GM21528 (cell line): Measurements from ENCODE around the gene CROT.

Source experiments
- ATAC-seq: cut with Tn5 transposase; IDR thresholded peaks from one replicate; pipeline ENCODE4 v1.9.1; 2021; ENCODE audit warnings: mild to moderate bottlenecking, moderate library complexity; ENCODE audit not compliant: unreplicated experiment, low FRiP score

The CROT gene

DNA sequence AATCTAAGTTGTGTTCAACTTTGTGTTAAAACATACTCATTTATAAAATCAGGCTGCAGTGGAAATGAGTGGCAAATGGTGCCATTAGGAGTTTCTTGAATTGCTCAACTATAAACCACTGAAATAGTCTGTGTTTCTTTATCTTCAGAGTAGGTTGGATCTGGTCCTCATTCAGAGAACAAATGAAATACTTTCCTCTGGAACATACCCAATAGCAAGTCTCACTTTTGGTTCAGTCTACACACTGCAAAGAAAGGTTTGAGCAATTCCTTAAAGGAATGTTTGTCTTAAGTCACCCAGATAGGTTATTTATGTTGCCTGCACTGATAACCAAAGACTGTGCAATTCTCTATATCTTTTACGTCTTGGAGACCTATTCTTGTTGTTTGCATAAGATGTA lies 67.6 kb downstream of the CROT start:
- ATAC-seq, result no peak

- ATAC-seq, result no peak
These were observed 68.7 kb downstream of the CROT start for GRCh38 chr7:87413951-87414793.

DNA sequence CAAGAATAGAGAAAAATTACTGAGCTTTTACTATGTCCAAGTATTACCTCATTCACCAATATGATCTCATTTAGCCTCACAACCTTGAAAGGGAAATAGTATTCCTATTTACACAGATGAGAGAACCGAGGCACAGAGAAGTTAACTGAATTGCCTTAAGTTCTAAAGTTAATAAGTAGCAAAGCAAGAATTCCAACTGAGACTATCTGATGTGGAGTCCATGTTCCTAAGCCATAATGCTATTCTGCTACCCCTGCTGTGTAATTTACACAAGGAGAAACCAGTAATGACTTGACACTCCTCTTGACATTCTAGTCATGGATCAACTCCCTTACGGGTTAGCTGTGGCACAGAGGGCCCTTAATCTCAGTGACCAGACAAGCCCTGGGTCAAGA lies 69.3 kb downstream of the CROT start:
- ATAC-seq, result no peak

- peak; percentile 73 for ATAC-seq
These were observed 71.5 kb downstream of the CROT start for GRCh38 chr7:87416682-87417587.

GRCh38 chr7:87420173-87420572 lies 74.7 kb downstream of the CROT start:
- ATAC-seq, result no peak

DNA sequence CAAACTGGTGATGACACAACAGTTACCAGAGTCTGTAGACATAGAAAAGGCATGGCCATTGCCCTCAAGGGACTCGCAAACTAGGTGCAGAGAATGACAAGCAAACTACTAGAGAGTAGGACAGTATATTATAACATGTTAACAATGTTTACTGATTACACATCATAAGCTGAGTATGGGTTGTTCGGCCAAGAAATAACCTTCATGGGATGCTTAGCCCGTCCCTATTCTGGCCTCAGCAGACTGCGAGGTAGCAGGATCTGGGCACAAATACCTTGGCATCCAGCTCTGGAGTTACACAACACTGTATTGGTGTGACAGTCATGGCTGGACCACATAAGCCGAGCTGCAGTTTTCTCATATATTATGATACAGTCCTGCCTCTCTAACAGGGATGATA lies 78.6 kb downstream of the CROT start:
- no peak for ATAC-seq

DNA sequence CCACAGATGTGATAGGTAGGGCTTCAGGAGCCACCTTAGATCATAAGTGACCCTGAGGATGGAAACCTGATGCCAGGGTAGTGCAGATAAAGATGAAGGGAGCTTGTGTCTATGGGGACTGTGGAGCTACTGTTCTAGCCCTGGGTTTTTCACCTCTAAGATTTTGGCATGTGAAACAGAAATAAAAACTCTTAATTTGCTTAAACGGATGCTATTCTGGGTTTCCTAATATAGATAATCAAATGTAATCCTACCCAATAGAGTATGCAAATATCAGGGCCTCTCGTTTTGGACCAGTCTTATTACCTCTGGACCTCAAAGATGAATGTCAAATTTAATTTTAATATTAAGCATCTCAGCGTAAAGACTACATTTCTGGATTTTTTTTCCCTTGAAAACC lies 80.7 kb downstream of the CROT start:
- peak; percentile 65 for ATAC-seq

DNA sequence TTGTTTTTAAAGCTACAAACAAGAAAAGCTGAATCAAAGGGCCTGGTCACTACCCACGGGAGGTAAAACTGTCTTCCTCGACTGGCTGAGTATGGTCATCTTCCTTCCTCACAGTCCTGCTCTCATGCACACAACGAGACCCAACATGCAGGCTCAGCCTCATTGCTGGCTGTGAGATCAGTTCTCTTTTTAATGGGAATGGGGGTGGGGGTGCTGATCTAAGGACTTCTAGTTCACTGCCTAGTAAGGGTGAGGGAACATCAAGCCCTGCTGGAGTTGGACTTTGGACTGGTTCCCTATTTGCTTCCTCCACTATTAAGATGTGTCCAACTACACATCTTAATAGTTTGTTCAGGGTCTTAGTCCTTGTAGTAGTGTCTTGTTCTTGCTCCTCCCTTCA lies 81.8 kb downstream of the CROT start:
- no peak for ATAC-seq

DNA sequence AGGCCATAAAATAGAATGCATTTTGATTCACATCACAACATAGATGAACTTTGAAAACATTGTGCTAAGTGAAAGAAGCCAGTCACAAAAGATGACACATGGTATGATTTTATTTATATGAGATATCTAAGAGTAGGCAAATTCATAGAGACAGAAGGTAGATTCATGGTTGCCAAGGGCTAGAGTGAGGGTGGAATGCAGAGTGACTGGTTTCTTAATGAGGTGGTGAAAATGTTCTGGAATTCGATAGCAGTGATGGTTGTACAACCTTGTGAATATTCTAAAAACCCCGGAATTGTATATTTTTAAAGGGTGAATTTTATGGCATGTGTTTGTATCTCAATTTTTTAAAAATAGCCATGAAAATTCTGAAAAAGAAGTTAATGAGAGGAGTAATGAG lies 87.1 kb downstream of the CROT start:
- ATAC-seq, result no peak

DNA sequence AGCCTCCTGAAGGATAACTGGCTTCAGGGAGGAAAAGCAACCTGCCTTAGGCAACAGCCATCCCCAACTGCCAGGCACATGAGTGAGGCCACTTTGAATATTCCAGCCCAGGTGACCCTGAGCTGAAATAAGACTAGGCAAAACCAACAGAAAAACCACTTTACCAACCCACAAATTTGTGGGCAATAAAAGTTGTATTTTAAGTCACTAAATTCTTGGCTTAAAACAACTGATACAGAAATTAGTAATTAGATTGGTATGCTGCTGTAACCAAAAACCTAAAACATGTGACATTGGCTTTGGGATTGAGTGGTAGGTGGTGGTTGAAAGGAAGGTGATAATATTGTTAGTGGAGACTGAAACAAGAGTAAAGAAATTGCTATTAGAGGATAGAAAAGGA lies 90.1 kb downstream of the CROT start:
- no peak for ATAC-seq

DNA sequence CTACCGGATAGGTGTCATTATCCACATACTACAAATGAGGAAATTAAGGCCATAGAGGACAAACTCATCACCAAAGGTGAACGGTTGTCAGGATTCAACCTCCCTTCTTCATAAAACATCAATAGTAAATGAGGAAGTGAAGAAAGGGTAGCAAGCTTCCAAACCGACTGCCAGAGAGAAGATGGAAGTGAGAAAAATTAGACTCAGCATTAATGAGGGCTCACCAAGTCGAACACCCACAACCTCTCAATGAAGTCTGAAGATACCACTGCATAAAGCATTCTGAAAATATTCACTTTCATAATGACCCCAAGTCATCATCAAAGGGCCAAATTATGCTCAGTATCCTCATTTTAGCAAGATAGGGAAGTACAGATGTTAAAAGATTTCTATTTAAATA lies 100.4 kb downstream of the CROT start:
- ATAC-seq, result peak; percentile 90

GRCh38 chr7:87447116-87447635 lies 101.7 kb downstream of the CROT start:
- ATAC-seq, result no peak

- ATAC-seq, result no peak
These were observed 102.9 kb downstream of the CROT start for GRCh38 chr7:87448388-87448787.
